ENCODE measurements around the gene KRT28. TPM values are rescaled to one million over a fixed set of nuclear protein-coding genes. Genes with fewer than 3 reads are reported as not detected.

Gene KRT28
- total and polyA plus RNA-seq, 2 of the 8 experiments (the other 6 are each of a cell fraction or from before 2014, with no cell fraction given), result not detected

DNA sequence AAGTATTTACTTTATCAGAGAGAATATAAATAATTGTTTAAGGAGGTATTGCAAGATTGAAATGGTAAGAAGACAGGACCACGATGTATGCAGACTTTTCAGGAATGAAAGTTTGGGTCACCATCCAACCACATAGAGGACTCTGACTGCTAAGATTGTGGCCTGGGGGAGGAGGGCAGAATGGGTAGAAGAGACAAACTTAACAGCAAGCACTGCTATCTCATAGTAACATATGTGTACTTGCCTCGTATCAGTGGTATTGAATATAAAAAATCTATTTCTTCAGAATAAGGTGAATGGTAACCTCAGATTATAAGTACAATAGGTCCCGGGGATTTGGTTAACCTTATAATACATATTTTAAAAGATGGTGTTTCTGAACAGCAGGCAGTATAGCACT lies 16.8 kb upstream of the KRT28 start:
- Histone ChIP-seq H4K91ac (replicated peaks; ENCODE audit: insufficient read length, low read length) (no peak overlapping the region), H3K36me3 (ENCODE audit: control insufficient read depth in 2 of 4, insufficient read depth in 4 of 4, low read length in 3 of 4) (peaks cover 0 to 5% (median 4%) of the 10 kb centered on the region in 4 experiments; a peak in 2 of 8 replicates), H3K23me2 (ENCODE audit: low read depth, low read length) (no peaks in the 10 kb centered on the region), H3K23ac (ENCODE audit: insufficient read length) (no peak overlapping the region), H3K56ac (replicated peaks; ENCODE audit: insufficient read length, low read depth, low read length) (no peak overlapping the region), H2BK15ac (ENCODE audit: low read length) (no peak overlapping the region), H2BK20ac (ENCODE audit: low read length) (no peak overlapping the region), H3K4me1 (replicated peaks in 1 of 4; ENCODE audit: control insufficient read depth in 3 of 4, insufficient read depth in 4 of 4, low read length in 3 of 4) (no peaks in the 10 kb centered on the region; a peak in 1 of 7 replicates), H4K5ac (ENCODE audit: insufficient read length, low read depth, low read length) (no peak overlapping the region), H4K8ac (ENCODE audit: extremely low read depth, insufficient read depth, low read length) (no peak overlapping the region), H4K20me1 (replicated peaks in 1 of 2; ENCODE audit: control insufficient read depth in 1 of 2, insufficient read depth in 2 of 2, low read length in 2 of 2) (no peaks in the 10 kb centered on the region), H3K4me3 (ENCODE audit: extremely low read depth in 1 of 4, insufficient read depth in 2 of 4, low read depth in 3 of 4, low read length in 4 of 4) (no peak overlapping the region), H3K79me1 (ENCODE audit: low read depth, low read length) (no peaks in the 10 kb centered on the region), H3K14ac (ENCODE audit: insufficient read length) (no peak overlapping the region), H3K9ac (replicated peaks in 1 of 4; ENCODE audit: extremely low read depth in 1 of 4, low read depth in 3 of 4, low read length in 3 of 4) (no peak overlapping the region), H2AFZ (ENCODE audit: low read length) (no peak overlapping the region), H3K27me3 (replicated peaks in 1 of 4; ENCODE audit: control insufficient read depth in 3 of 4, extremely low read depth in 1 of 4, insufficient read depth in 3 of 4, low read length in 3 of 4) (no peaks in the 10 kb centered on the region), H3K4me2 (ENCODE audit: insufficient read depth in 1 of 2, low read depth in 2 of 2, low read length in 2 of 2) (no peak overlapping the region), H2AK5ac (ENCODE audit: low read depth, low read length) (no peak overlapping the region), H3K18ac (ENCODE audit: extremely low read depth, low read length) (no peak overlapping the region), H3K9me3 (ENCODE audit: insufficient read depth in 2 of 2, low read depth in 1 of 2, low read length in 1 of 2) (no peaks in the 10 kb centered on the region), H3K4ac (replicated peaks; ENCODE audit: insufficient read length, low read depth, low read length) (no peak overlapping the region), H2BK12ac (ENCODE audit: low read depth, low read length) (no peak overlapping the region), H2BK120ac (replicated peaks; ENCODE audit: low read depth, low read length) (no peak overlapping the region), H3K27ac (ENCODE audit: low read depth, low read length) (no peak overlapping the region), H3K79me2 (ENCODE audit: control insufficient read depth in 1 of 2, insufficient read depth in 2 of 2, low read length in 2 of 2) (no peaks in the 10 kb centered on the region), H2BK5ac (ENCODE audit: low read depth, low read length) (no peak overlapping the region)
- ChIA-PET POLR2A (ENCODE audit: partially characterized antibody) (no interaction called here), CTCF (ENCODE audit: partially characterized antibody) (interaction anchor here (1.1 kb wide), 1 partner anchor 201 kb away, joined by 3 read pairs; no protein-coding TSS in a partner anchor)
- FAIRE-seq (no peak), DNase-seq (ENCODE audit: low read depth in 1 of 2, low spot score in 2 of 2) (no peak)
- 92% methylated on average over 3 of the region's 3 CpGs; no CpG with 5 or more reads in 1 of the 2 experiments for WGBS, 2 experiments (ENCODE audit: extremely low coverage in 1 of 2, insufficient coverage in 1 of 2, insufficient read length in 1 of 2, insufficient replicate concordance in 2 of 2, low coverage in 1 of 2, low lambda C conversion rate in 2 of 2, missing lambda C conversion rate in 1 of 2)
- TF ChIP-seq SP1 (IDR thresholded peaks at IDR 0.05; ENCODE audit: low read depth, low read length) (no peak), SAP30 (IDR thresholded peaks at IDR 0.05; ENCODE audit: insufficient read depth, insufficient replicate concordance, low read length) (no peak), KDM5A (IDR thresholded peaks at IDR 0.05; ENCODE audit: low read length) (no peak), SP4 (IDR thresholded peaks at IDR 0.05; ENCODE audit: low read length) (no peak), SRF (IDR thresholded peaks at IDR 0.05; ENCODE audit: low read depth, low read length) (no peak), HDAC2 (IDR thresholded peaks at IDR 0.05; ENCODE audit: borderline replicate concordance in 1 of 2, low read depth in 2 of 2, low read length in 2 of 2) (no peak), TAF1 (IDR thresholded peaks at IDR 0.05; ENCODE audit: low read depth, low read length) (no peak), SUZ12 (IDR thresholded peaks at IDR 0.05; ENCODE audit: low read length) (no peak), JUND (IDR thresholded peaks at IDR 0.05; ENCODE audit: low read length) (no peak), CTBP2 (IDR thresholded peaks at IDR 0.05; ENCODE audit: borderline replicate concordance, insufficient read depth, insufficient read length, low read length) (no peak), BRCA1 (IDR thresholded peaks at IDR 0.05; ENCODE audit: low read depth, low read length) (no peak), JUN (IDR thresholded peaks at IDR 0.05; ENCODE audit: low read depth, low read length) (no peak)
- TF ChIP-seq, protein P1, sequence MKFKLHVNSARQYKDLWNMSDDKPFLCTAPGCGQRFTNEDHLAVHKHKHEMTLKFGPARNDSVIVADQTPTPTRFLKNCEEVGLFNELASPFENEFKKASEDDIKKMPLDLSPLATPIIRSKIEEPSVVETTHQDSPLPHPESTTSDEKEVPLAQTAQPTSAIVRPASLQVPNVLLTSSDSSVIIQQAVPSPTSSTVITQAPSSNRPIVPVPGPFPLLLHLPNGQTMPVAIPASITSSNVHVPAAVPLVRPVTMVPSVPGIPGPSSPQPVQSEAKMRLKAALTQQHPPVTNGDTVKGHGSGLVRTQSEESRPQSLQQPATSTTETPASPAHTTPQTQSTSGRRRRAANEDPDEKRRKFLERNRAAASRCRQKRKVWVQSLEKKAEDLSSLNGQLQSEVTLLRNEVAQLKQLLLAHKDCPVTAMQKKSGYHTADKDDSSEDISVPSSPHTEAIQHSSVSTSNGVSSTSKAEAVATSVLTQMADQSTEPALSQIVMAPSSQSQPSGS (IDR thresholded peaks at IDR 0.05; ENCODE audit: low read length), result no peak
